GM04504 (cell line): Measurements from ENCODE around the gene REST.

Experiments used
- DNase-seq: peaks from one replicate; pipeline ENCODE4 v3.0.0-alpha.2; 2012; ENCODE audit warnings: low read depth

REST gene

GRCh38 chr4:56976283-56976836 lies 68.7 kb downstream of the REST start:
- no peak for DNase-seq

DNA sequence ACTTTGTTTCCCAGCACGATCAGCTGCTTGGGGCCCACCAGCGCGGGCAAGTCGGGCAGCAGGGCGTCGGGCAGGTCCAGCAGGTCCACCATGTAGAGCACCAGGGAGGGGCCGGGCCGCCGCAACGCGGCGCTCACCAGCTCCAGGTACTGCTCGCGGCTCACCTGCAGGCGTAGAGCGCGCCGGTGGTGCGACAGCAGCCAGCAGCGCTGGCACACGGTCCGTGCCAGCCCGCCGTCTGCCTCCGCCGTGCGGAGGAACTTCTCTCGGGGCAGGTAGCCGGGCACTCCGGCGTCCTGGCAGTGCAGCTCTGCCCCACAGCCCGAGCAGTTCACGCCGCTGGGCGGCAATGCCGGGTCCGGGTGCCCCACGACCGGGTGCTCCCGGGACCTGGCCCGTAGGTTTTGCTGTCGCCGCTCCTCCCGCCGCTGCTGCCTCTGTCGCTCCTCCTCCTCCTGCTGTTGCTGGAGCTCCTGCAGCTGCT lies 69.2 kb downstream of the REST start:
- no peak for DNase-seq

DNA sequence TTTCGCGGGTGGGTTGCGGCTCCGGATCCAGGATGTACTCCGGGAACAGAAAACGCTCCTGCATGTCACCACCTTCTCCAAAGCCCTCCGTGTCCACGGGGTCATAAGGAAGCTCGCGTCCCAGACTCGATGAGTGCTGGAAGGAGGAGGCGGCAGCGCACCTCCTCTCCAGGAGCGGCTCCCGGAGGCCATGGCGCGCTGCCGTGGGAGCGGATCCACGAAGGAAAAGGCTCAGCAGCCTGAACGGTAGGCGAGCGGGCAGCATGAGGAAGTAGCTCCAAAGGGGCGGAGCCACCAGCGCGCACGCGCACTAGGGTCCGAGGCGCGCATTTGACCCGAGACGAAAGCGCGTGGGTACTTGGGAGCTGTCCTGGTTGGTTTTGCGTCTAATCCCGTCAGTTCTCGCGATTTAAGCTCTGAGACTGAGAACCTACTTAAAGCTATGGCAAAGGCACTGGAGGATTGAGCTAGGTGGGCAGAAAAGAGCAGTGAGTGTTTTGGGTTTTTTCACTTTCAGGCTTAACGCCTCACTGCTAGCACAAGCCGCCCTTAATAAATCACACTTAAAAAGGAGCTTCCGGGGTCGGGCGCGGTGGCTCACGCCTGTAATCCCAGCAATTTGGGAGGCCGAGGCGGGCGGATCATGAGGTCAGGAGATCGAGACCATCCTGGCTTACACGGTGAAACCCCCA lies 69.8 kb downstream of the REST start, which contains the start of gene NOA1:
Gene NOA1, minus strand, starts transcription at position 286 of the 692 bp plus-strand sequence. Its CDS starts 21 bp downstream, at position 265.
- peak; percentile 99 for DNase-seq

GRCh38 chr4:56978750-56979303 lies 71.1 kb downstream of the REST start, which contains the start of gene POLR2B:
Gene POLR2B (plus strand): TSS chr4:56978896. CDS start chr4:56978986, 90 bp downstream.
- peak; percentile 88 for DNase-seq

DNA sequence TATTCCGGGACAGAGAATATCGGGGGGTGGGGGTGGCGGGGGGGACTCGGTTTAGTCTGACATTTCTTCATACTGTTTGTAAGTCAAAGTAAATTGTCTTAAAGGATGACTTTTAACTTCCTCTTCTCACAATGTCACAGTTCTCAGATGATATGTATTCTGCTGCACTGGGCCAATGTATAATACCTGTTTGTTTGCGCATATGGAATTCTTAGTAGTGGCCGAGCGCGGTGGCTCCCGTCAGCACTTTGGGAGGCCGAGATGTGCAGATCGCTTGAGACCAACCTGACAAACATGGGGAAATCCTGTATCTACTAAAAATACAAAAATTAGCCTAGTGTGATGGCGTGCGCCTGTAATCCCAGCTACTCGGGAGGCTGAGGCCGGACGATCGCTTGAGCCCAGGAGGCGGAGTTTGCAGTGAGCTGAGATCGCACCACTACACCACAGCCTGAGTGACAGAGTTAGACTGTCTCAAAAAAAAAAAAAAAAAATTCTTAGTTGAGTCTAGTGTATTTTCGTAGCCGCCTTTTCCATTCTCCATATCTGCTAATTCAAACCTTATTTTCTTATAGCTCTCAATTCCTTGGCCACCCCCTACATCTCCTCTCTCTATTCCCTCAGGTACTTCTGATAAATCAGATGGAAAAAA lies 71.8 kb downstream of the REST start:
- DNase-seq: no peak

- DNase-seq: no peak
Measured at GRCh38 chr4:56981795-56982201, 74.1 kb downstream of the REST start.

DNA sequence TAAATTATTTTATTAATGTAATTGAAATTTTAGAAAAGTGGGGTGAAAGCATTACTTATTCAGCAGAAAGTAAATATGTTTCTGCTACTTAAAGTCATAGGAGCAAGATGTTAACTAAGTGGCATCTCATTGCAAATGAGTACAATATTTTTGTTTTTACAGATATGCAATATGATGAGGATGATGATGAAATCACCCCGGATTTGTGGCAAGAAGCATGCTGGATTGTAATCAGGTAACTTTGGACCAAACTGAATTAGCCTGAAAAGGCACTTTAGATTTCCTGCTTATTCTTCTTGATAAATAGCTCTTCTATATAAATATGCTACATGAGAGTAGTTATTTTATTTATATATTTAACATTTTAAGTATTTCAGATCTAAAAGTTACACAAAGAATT lies 78.5 kb downstream of the REST start:
- no peak for DNase-seq

GRCh38 chr4:56986952-56987351 lies 79.3 kb downstream of the REST start:
- DNase-seq: no peak

DNA sequence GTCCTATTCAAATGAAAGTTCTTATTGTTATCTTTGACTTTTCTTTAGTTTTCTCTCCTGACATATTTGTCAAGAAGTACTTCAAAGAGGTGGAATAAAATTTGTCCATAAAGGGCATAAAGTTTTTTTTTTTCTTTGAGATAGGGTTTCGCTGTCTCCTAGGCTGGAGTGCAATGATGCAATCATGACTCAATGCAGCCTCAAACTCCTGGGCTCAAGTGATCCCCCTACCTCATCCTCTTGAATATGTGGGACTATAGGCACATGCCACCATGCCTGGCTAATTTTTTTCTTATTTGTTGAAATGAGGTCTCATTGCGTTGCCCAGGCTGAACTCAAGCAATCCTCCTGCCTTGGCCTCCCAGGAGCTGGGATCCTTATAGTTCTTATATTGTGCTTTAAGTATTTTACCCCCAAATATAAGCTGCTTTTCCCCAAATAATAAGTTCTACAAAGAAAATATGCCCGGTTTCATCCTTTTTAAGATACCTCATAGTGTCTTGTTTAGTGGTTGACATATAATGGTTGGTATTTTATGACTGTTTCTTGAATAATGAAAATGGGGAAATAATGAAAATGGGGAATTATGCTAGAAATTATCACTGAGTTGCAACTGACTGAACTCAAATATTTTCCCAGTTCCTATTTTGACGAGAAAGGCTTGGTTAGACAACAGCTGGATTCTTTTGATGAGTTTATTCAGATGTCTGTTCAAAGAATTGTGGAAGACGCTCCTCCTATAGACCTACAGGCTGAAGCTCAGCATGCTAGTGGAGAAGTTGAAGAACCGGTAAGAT lies 82.6 kb downstream of the REST start:
- no peak for DNase-seq

GRCh38 chr4:56995525-56995924 lies 87.8 kb downstream of the REST start:
- DNase-seq: peak; percentile 87

- no peak for DNase-seq
Measured at GRCh38 chr4:56999751-57000150, 92.1 kb downstream of the REST start.

- no peak for DNase-seq
Measured at GRCh38 chr4:57013543-57014120, 105.9 kb downstream of the REST start.
